Fibroblast of peridontal ligament (primary cell): ENCODE data around the gene CLCN7.

Source experiments
- DNase-seq: peaks from one replicate; pipeline ENCODE4 v3.0.0-alpha.2; 2010; ENCODE audit errors: extremely low read depth

Gene CLCN7

DNA sequence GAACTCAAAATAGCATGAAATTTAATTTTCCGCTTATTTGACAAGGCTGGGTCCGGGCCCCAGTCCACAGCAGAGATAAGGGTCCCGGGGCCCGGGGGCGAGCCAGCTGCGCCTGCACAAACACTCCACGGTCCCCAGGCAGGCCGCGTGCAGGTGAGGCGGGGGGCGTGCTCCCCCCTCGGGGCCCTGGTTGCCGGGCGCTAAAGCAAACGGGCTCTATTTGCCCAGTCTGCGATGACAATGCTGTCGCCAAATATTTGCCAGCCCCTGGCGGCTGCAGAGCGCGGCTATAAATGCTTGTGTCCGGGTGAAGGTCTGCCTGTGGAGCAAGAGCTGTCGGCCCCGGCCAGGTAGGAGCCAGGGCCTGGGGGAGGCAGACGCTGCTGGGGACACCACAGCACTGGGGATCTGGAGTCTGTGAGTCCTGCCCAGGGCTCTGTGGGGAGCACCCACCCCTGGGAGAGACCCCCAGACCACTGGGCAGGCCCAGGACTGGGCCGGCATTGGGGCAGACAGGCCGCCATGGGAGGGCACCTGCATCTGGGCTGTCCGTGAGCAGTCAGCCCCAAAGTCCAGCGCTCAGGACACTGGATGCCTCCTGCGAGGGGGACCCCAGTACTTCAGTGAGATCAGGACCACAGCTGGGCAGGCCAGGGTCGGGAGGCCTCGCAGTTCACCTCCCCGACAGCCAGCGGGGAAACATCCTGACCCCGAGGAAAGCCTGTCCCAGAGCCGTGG, 43.9 kb downstream of the CLCN7 start, which contains the start of gene PERCC1:
TSS of gene PERCC1 (plus strand) at position 320 of the 738 bp plus-strand sequence. CDS start 1,516 bp downstream, outside the sequence.
- DNase-seq = no peak

GRCh38 chr16:1430214-1430758, 44.5 kb downstream of the CLCN7 start:
- DNase-seq = no peak

GRCh38 chr16:1429631-1430030, 45.2 kb downstream of the CLCN7 start:
- DNase-seq = no peak

GRCh38 chr16:1429012-1429411, 45.8 kb downstream of the CLCN7 start:
- no peak for DNase-seq

DNA sequence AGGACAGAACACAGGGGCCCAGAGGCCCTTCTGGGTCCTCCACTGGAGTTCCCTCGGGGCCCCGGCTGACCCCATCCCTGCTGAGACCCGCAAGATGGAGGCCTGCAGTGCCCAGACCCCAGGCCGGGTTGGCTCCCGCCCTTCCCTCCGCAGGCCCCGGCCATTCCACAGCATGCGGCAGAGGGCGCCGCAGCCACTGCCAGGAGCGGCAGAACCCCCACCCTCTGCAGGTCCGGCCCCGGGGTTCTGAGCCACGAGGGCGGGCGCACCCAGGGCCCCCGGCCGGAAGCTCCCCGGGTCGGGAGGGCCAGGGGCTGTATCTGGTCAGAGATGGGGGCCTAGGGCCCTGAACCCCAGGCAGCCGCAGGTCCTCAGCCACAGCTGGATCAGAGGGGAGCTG, 46.3 kb downstream of the CLCN7 start:
- DNase-seq = no peak

DNA sequence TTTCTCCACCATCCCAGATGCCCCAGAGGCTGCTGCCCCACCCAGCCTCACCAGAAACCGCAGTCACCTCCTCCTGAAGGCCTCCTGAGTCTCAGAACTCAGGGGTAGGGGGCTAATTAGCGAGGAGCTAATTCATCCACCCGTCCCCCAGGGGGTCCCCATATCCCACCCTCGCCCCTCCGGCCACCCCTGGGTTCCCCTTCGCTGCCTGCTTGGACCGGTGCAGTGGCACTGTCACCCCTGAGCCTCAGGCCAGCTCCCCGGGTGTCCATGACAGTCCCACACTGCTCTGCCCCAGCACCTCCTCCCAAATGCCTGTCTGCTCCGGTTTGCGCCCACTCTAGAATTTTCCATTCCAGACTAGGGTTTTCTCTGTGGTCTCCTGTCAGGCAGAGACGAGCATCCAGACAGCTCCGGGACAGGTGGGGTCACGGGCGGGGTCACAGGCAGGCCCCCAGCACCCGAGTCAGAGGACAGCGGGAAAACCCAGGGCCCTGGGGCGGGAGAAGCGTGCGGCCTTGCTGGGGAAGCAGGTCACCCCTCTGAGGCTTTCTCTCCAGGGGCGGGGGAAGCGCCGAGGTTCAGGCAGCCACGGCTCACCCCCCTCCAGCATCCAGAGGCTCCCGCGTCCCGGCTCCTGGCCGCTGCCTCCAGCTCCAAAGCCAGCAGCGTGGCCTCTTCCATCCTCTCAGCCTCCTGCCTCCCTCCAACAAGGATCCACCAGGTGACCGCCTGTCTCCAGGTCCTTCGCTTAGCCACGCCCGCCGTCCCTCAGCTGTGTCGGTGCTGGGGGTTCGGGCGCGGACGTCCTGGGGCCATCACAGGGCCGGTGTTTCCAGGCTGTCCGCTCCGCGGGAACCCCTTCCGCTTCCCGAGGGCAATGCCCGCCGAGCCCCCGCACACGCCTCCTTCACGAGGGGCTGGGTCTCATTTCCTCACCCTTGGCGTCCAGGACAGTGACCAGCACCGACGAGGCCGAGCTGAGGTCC, 47.1 kb downstream of the CLCN7 start:
- DNase-seq = no peak

DNA sequence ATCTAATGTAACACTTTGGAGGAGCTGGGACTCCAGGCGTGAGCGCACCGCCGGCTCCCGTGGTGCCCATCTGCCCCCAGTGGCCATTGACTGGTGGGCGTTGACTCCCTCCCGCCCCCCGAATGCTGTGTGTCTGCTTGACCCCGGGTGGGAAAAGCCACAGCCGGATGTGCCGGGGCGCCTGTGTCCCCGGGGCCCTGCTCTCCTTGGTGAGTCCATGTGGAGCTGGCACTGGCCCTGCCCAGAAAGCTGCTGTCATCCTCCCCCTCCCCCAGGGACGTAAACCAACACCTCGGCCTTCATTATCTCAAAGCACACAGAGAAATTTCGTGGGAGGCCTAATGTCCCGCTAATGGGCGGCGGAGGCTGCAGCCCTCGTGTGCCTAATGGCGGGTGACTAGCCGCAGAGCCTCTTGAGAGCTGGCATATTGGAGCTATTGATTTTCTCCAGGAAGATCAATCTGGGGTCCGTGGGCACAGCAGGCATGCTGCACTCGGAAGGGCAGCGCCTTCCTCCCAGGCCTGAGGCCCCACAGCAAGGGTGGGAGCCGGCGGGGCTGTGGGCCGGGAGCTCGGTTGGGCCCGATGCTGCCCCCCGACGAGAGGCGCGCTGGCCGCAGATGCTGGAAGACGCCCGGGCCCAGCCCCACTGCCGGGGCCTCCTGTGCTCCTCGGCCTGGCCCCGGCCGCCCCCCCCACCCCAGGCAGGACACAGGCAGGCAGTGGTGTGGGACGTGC, 47.9 kb downstream of the CLCN7 start:
- no peak for DNase-seq

GRCh38 chr16:1425616-1426370, 49.0 kb downstream of the CLCN7 start:
- DNase-seq = no peak

- DNase-seq = no peak
Measured at GRCh38 chr16:1424028-1424427, 50.8 kb downstream of the CLCN7 start.

GRCh38 chr16:1422076-1422475, 52.8 kb downstream of the CLCN7 start:
- no peak for DNase-seq

- no peak for DNase-seq
Measured at GRCh38 chr16:1420111-1420539, 54.7 kb downstream of the CLCN7 start.

DNA sequence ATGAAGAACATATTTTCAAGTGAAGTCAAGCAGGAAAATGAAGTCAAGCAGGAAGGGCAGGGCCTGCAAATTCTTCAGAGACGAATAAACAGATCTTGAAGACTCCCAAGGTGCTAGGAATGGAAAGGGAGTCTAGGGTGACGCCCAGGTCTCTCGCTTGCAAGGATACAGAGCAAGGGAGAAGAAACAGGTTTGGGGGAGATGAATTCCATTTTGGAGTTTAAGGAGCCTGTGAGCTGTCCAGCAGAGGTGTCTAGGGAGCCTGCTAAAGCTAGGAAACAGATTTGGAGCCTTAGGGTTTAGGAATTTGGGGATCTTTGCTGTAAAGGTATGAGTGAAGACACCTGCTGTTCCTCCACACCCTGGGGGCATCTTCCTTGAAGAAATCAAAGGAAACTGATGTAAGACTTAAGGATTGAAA, 58.3 kb downstream of the CLCN7 start:
- no peak for DNase-seq

DNA sequence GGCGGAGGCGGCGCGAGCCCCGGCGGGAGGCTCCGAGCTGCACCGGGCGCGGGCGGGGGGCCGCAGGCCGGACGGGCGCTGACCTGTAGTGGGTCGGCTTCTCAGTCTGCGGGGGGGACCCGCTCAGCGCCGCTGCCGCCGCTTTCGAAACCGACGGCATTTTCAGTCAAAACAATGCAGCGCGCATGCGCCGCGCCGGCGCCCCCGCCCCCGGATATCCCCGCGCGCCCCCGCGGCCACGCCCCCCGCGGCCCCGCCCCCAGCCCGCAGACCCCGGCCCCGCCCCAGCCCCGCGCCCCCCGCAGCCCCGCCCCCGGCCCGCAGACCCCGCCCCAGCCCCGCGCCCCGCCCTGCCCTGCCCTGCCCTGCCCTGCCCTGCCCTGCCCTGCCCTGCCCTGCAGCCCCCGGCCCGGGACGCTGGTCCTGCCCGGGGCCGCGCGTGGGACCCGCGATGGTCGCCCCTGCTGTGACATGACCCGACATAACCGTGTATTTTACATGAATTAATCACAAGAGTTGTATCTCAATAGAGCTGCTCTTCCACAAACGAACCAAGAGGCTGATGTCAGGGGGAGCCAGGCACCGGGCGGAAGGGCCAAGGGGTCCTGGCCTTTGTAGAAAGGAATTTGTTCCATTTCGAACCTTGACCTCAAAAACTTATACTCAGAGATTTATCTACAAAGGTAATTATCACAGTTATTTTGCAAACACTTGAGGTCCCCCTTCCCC, 60.1 kb downstream of the CLCN7 start, which contains the start of gene UNKL:
TSS of gene UNKL (minus strand) at position 173 of the 729 bp plus-strand sequence. CDS start at position 160, 13 bp downstream.
- peak; percentile 42 for DNase-seq

GRCh38 chr16:1413684-1414531, 60.9 kb downstream of the CLCN7 start:
- DNase-seq = peak; percentile 35

DNA sequence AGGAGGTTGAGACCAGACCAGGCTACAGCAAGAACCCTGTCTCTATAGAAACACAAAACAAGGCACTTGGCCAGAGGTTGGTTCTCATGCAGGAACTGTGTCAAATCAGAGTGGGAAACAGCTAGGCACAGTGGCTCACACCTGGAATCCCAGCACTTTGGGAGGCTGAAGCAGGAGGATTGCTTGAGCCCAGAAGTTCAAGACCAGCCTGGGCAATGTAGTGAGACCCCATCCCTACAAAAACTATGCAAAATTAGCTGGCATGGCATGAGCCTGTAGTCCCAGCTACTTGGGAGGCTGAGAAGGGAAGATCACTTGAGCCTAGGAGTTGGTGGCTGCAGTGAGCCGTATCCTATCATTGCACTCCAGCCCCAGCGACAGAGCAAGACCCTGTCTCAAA, 62.0 kb downstream of the CLCN7 start:
- no peak for DNase-seq

- peak; percentile 80 for DNase-seq
Measured at GRCh38 chr16:1408171-1408837, 66.5 kb downstream of the CLCN7 start.

- DNase-seq = peak; percentile 64
Measured at GRCh38 chr16:1407753-1408152, 67.1 kb downstream of the CLCN7 start.

DNA sequence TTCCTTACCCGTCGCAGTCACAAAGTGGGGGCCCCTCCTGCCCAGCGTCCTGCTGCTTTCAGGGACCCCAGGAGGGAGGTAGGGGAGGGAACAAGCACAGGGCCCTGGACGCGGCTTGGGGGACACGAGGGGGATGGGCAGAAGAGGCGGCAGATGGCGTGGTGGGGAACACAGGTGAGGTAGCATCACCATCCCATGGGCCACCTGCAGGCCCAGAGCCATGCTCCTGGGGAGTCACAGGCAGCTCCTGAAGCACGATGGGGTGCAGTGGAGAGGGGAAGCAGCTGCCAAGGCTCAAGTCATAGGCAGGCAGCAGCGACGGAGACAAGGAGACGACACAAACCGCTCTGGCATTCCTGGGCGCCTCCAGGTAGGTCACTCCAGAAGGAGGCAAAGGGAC, 71.1 kb downstream of the CLCN7 start:
- no peak for DNase-seq

GRCh38 chr16:1403036-1403435, 71.8 kb downstream of the CLCN7 start:
- DNase-seq = no peak
